AG09319 (cell line): ENCODE data around the gene INTS14.
"Not testable (repeated sequence)": the region's sequence is repeated elsewhere in the genome, so short reads cannot be mapped to it uniquely, and the experiment has no call there.

Experiments used
- DNase-seq: peaks from one replicate; pipeline ENCODE4 v3.0.0-alpha.2; 2010; ENCODE audit warnings: low read depth; ENCODE audit errors: extremely low read depth
- TF ChIP-seq, protein P1 (sequence below): IDR thresholded peaks from 2 replicates; pipeline ENCODE4 v1.5.1; 2011; ENCODE audit warnings: low read depth, mild to moderate bottlenecking, inconsistent platforms, low read length, moderate library complexity

The INTS14 gene

DNA sequence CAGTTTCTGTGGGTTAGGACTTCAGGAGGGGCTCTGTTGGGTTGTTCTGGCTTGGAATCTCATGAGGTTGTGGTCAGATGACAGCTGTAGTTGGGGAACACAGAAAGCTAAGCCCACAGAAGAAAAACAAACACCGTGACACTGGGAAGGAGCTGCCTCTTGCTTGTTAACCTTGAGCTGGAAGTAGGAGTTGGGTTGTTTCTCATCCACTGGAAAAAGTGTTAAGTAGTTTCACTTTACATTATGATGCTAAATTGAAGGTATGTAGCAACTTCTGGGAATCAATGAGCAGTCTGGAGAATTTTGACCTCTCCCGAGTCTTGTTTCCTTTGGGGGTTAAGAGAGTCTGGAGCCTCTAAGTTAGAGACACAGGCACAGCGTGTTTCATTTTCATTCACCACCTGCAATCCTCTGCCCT, 60.2 kb downstream of the INTS14 start:
- TF ChIP-seq, protein P1, sequence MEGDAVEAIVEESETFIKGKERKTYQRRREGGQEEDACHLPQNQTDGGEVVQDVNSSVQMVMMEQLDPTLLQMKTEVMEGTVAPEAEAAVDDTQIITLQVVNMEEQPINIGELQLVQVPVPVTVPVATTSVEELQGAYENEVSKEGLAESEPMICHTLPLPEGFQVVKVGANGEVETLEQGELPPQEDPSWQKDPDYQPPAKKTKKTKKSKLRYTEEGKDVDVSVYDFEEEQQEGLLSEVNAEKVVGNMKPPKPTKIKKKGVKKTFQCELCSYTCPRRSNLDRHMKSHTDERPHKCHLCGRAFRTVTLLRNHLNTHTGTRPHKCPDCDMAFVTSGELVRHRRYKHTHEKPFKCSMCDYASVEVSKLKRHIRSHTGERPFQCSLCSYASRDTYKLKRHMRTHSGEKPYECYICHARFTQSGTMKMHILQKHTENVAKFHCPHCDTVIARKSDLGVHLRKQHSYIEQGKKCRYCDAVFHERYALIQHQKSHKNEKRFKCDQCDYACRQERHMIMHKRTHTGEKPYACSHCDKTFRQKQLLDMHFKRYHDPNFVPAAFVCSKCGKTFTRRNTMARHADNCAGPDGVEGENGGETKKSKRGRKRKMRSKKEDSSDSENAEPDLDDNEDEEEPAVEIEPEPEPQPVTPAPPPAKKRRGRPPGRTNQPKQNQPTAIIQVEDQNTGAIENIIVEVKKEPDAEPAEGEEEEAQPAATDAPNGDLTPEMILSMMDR, result no peak
- no peak for DNase-seq

DNA sequence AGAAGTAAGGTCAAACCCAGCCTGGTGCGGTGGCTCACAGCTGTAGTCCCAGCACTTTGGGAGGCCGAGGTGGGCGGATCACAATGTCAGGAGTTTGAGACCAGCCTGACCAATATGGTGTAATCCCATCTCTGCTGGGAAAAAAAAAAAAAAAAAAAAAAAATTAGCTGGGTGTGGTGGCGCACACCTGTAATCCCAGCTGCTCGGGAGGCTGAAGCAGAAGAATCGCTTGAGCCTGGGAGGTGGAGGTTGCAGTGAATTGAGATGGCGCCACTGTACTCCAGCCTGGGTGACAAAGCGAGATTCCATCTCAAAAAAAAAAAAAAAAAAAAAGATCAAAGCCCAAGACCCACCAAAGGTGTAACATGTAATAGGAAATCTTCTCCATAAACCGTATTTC, 61.6 kb downstream of the INTS14 start:
- not testable (repeated sequence) for DNase-seq

DNA sequence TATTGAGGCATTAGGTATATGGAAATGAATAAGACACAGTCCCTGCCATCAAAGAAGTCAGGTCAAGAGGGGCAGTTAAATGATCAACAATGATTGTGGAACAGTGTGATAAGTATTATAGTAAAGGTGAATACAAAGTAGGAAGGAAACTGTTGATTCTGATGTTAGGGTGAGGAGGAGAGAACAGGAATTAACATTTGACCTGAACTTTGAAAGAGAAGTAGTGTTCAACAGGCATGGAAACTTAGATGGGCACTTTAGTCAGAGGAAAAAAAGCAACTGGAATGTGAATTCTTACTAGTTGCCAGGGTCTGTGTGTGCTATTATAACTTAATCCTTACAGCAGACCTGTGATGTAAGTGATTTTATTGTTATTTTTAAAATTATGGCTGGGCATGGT, 63.1 kb downstream of the INTS14 start:
- DNase-seq, result no peak
- TF ChIP-seq, protein P1, result no peak

DNA sequence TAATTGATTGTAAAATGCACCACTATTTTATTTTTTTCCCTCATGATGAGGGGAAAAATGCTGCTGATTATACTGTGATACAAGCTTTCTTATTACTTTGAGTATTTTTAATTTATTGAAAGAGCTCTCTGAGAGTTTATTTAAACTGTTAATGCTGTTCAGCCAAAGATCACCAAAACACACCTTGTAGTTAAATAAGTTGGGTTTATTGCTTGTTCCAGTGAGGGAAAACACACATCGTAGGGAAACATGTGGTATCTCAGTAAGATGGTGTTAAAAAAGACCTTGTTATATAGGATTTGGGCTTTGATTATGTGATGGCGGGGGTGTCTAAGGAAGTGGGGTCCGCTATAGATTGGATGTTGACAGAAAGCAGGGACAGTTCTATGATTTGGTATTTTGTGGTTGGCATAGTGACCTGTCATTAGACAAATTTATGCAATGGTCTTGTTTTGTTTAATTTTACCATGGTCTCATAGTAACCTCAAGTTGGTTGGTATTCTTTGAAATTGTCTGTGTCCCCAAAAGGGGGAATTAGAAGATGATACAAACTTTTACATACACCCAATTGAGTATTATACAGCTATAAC, 69.6 kb downstream of the INTS14 start:
- TF ChIP-seq, protein P1, result no peak
- DNase-seq, result no peak

DNA sequence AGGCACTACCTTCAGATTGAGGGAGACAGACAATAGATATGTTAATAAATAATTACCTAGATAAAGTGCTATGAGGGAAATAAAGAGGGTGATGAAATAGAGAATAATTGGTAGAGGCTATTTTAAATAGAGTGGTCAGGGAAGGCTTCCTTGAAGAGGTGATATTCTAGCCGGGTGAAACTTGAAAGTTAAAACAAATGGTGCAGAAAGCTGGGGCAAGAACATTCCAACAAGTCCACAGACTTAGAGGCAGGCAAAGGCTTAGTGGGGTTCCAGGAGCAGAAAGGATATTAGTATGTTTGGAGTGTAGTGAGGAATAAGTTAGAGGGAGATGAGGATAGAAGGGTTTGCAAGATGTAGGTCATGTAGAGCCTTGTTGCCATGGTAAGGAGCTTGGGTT, 70.6 kb downstream of the INTS14 start:
- no peak for DNase-seq
- TF ChIP-seq, protein P1, result no peak

DNA sequence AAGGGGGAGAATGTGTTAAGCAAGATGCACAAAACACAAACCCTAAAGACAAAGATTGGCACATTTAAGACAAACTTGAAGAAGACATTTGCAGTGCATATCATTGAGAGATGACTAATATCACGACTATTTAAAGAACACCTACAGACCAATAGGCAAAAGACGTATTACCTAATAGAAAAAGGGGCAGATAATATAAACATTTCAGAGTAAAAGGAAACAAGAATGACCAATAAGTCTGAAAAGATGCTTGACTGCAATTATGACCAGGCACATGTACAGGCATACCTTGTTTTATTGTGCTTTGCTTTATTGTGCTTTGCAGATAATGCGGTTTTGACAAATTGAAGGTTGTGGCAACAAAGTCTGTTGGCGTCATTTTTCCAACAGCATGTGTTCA, 75.7 kb downstream of the INTS14 start:
- DNase-seq, result no peak
- TF ChIP-seq, protein P1, result no peak

DNA sequence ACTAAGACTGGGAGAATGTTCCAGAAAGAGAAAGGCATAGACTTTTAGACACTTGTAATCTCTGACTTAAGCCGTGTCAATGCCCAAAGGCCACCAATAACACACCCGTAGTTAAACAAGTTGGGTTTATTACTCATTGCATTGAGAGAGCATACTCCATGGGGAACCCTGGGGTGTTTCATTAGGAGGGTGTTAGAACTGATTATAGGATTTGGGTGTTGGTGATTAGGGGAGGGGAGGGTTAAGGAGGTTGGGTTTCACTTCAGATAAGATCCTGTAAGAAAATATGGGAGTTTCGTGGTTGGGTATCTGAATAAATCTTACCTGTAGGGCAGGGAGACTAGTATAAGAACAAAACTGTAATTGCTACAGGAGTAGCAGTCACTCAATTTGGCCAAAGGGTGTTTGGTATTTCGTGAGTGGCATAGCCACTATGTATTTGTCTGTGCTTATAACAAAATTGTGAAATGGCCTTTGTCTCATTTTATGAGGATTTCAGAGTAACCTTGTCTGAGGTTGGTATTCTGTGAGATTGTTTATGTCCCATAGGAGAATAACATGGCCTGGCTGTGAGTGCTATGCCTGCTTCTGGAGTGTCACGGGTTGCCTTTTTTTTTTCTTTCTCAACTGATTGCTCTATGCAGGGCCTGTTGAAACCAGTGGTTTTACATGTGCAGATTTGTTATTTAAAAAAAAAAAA, 77.7 kb downstream of the INTS14 start:
- TF ChIP-seq, protein P1, result no peak
- no peak for DNase-seq

DNA sequence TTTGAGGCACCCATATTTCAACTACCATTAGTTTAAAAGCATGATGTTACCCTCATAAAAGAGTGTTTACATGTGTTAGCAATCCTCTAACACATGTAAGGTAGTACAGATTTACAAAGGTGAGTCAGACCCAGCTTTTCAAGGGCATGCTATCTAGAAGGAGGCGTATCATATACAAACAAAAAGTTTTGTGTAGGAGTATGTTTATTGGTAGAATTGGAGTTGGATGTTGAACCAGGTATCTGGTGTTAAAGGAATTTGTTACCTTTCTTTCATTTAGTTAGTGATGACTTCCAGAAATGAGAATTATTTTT, 78.2 kb downstream of the INTS14 start:
- no peak for DNase-seq
- TF ChIP-seq, protein P1, result no peak
